Uterus (tissue), 2 donors: Measurements from ENCODE around the gene NR3C2.

ENCODE experiments used
- POLR2A ChIP-seq, 2 donors: fragments of 450-650 bp; IDR thresholded peaks; one replicate each; pipeline ENCODE4 v1.6.1; 2016; ENCODE audit warnings: antibody characterized with exemption in 2 of 2, mild to moderate bottlenecking in 1 of 2, moderate library complexity in 1 of 2
- TF ChIP-seq, protein P1 (sequence below), 4 experiments: fragments of 200-600 bp in 2 of 4; fragments of 450-650 bp in 2 of 4; sonication (generic) in 2 of 4; IDR thresholded peaks; one replicate each; pipeline ENCODE4 v1.5.1; 2016 to 2019; ENCODE audit warnings: antibody characterized with exemption in 4 of 4, mild to moderate bottlenecking in 2 of 4, moderate library complexity in 1 of 4

- TF ChIP-seq, protein P1, sequence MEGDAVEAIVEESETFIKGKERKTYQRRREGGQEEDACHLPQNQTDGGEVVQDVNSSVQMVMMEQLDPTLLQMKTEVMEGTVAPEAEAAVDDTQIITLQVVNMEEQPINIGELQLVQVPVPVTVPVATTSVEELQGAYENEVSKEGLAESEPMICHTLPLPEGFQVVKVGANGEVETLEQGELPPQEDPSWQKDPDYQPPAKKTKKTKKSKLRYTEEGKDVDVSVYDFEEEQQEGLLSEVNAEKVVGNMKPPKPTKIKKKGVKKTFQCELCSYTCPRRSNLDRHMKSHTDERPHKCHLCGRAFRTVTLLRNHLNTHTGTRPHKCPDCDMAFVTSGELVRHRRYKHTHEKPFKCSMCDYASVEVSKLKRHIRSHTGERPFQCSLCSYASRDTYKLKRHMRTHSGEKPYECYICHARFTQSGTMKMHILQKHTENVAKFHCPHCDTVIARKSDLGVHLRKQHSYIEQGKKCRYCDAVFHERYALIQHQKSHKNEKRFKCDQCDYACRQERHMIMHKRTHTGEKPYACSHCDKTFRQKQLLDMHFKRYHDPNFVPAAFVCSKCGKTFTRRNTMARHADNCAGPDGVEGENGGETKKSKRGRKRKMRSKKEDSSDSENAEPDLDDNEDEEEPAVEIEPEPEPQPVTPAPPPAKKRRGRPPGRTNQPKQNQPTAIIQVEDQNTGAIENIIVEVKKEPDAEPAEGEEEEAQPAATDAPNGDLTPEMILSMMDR (IDR thresholded peaks at IDR 0.05): no peak
- no peak for TF ChIP-seq POLR2A (IDR thresholded peaks at IDR 0.05)
Measured at GRCh38 chr4:148222991-148223660, 219.1 kb downstream of the NR3C2 start.
